IPS-18a (cell line): Measurements from ENCODE around the gene NOL4L.

Experiments used
- H3K27ac ChIP-seq: one replicate; pipeline ENCODE4 v1.5.1; 2013; ENCODE audit warnings: low read length
- H3K27me3 ChIP-seq: one replicate; pipeline ENCODE4 v1.6.1; 2013; ENCODE audit warnings: mild to moderate bottlenecking, low read length; ENCODE audit not compliant: control insufficient read depth, insufficient read depth
- H3K36me3 ChIP-seq: one replicate; pipeline ENCODE4 v1.6.1; 2013; ENCODE audit warnings: low read depth, low read length; ENCODE audit not compliant: control insufficient read depth
- H3K4me1 ChIP-seq: one replicate; pipeline ENCODE4 v1.6.1; 2013; ENCODE audit warnings: low read depth, low read length; ENCODE audit not compliant: control insufficient read depth
- H3K4me3 ChIP-seq: one replicate; pipeline ENCODE4 v1.5.1; 2013; ENCODE audit warnings: low read length
- H3K9ac ChIP-seq: one replicate; pipeline ENCODE4 v1.6.1; 2013; ENCODE audit warnings: mild to moderate bottlenecking, low read length, moderate library complexity
- H3K9me3 ChIP-seq: one replicate; pipeline ENCODE4 v1.6.1; 2013; ENCODE audit warnings: low read depth, low read length; ENCODE audit not compliant: control insufficient read depth

NOL4L gene

DNA sequence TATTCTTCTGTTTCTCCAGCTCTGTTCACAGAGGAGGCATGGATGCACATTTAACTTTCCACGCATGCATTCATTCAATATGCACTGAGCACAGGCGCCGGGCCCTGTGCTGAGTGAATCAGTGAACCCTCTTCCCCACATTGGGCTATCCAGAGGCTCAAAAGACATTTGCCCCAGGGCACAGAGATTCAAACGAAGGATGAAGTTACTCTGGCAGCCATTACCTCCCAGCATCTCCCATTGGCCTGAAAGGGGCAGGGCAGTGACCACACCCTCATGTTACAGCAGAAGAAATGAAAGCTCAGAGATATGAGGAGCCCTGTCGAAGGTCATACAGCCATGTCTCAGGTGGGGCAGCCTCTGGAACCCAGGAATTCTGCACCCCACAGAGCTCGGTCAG is 26.7 kb upstream of the NOL4L start:
- no peaks in the 10 kb centered on the region for H3K27me3 ChIP-seq
- no peak overlapping the region for H3K27ac ChIP-seq
- H3K4me1 ChIP-seq: no peaks in the 10 kb centered on the region
- H3K36me3 ChIP-seq: no peaks in the 10 kb centered on the region
- H3K4me3 ChIP-seq: no peak overlapping the region
- no peaks in the 10 kb centered on the region for H3K9me3 ChIP-seq
- no peak overlapping the region for H3K9ac ChIP-seq

- H3K9ac ChIP-seq: no peak overlapping the region
- H3K4me3 ChIP-seq: no peak overlapping the region
- no peaks in the 10 kb centered on the region for H3K36me3 ChIP-seq
- H3K27me3 ChIP-seq: peaks cover 4% of the 10 kb centered on the region
- H3K9me3 ChIP-seq: no peaks in the 10 kb centered on the region
- H3K4me1 ChIP-seq: no peaks in the 10 kb centered on the region
- H3K27ac ChIP-seq: no peak overlapping the region
These were observed 26.2 kb upstream of the NOL4L start for GRCh38 chr20:32611286-32611685.

- Histone ChIP-seq H3K9ac (no peak overlapping the region), H3K4me3 (no peak overlapping the region), H3K36me3 (no peaks in the 10 kb centered on the region), H3K27ac (no peak overlapping the region), H3K27me3 (peaks cover 8% of the 10 kb centered on the region), H3K4me1 (peaks cover 3% of the 10 kb centered on the region), H3K9me3 (no peaks in the 10 kb centered on the region)
These were observed 25.5 kb upstream of the NOL4L start for GRCh38 chr20:32610472-32611218.

- Histone ChIP-seq H3K9ac (no peak overlapping the region), H3K27me3 (peaks cover 13% of the 10 kb centered on the region), H3K36me3 (no peaks in the 10 kb centered on the region), H3K4me3 (no peak overlapping the region), H3K4me1 (peaks cover 9% of the 10 kb centered on the region), H3K9me3 (no peaks in the 10 kb centered on the region), H3K27ac (no peak overlapping the region)
These were observed 24.9 kb upstream of the NOL4L start for GRCh38 chr20:32609993-32610392.

DNA sequence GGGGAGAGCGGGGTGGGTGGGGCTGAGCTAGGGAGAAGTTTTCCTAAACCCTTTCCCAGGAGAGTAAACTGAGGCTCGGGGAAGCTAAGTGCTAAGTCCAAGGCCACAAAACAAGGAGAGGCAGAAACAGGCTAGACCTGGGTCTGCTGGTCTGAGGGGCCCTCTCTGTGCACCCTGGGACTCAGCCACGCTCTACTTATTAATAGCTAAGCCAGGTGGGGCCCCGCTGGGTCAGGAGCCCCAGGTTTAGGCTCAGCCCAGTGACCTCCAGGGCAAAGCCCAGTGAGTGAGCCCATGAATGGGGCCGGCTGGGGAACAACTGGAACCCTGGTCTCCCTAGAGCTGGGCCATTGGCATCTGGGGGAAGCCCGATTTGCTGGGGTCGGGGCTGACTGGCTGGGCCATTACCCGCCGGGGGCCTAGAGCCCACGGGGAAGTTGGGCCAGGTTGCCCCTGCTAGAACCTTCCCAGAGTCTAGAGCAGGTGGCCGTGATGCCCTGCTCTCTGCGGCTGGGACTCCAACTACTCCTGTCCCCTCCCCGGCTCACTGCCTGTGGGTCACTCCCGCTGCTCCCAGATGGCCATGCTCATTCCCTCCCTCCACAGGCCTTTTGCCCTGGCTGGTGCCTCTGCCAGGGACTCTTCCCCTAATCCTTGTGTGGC is 24.1 kb upstream of the NOL4L start:
- H3K9me3 ChIP-seq: no peaks in the 10 kb centered on the region
- no peak overlapping the region for H3K9ac ChIP-seq
- H3K4me3 ChIP-seq: no peak overlapping the region
- no peaks in the 10 kb centered on the region for H3K36me3 ChIP-seq
- H3K27me3 ChIP-seq: peaks cover 13% of the 10 kb centered on the region
- no peak overlapping the region for H3K27ac ChIP-seq
- peaks cover 9% of the 10 kb centered on the region for H3K4me1 ChIP-seq

GRCh38 chr20:32608664-32609015 is 23.5 kb upstream of the NOL4L start:
- H3K27me3 ChIP-seq: peaks cover 13% of the 10 kb centered on the region
- H3K9ac ChIP-seq: no peak overlapping the region
- no peak overlapping the region for H3K27ac ChIP-seq
- H3K9me3 ChIP-seq: no peaks in the 10 kb centered on the region
- no peaks in the 10 kb centered on the region for H3K36me3 ChIP-seq
- no peak overlapping the region for H3K4me3 ChIP-seq
- peaks cover 9% of the 10 kb centered on the region for H3K4me1 ChIP-seq

DNA sequence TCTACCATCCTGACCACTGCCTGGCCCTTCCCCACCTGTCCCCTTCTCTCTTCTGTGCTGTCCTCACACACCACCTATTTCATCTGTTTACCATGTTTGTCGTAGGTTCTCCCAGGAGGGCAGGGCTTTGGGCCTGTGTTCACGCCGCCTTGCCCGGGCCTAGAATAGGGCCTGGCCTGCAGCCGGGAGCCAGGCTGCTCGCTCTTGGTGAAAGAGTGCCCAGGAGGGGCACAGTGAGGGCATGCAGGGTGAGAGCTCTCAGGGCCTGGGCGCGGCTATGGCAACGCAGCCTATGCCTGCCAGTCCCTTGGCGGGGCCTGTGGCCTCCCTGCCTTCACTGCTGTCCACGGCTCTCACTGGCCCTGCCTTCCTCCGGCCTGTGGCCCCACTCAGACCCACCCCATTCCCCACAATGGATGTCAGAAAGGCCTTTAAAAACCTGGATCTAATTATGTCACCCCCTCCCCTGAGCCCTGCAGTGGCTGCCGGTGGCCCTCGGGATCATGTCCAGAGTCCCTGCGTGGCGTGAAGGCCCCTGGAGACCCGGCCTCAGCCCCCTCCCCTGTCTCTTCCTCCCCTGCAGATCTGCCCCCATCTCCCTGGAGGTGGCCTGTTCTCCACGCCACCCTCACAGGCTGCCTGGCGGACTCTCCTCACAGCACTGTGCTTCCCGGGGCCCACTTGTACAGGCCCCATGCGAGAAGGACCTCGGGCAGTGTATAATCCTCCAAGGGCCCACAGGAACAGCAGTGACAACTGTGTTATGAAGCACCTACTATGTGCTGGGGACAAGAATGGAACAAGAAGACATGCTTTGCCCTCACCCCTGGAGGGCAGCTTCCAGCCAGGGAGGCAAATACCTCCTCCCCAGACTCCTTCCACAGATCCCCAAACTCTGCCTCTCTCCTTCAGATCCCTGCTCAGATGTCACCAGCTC is 22.9 kb upstream of the NOL4L start:
- no peak overlapping the region for H3K4me3 ChIP-seq
- peaks cover 13% of the 10 kb centered on the region for H3K27me3 ChIP-seq
- no peak overlapping the region for H3K27ac ChIP-seq
- H3K36me3 ChIP-seq: no peaks in the 10 kb centered on the region
- H3K9ac ChIP-seq: no peak overlapping the region
- peaks cover 9% of the 10 kb centered on the region for H3K4me1 ChIP-seq
- no peaks in the 10 kb centered on the region for H3K9me3 ChIP-seq

- peaks cover 13% of the 10 kb centered on the region for H3K27me3 ChIP-seq
- no peak overlapping the region for H3K4me3 ChIP-seq
- H3K9me3 ChIP-seq: no peaks in the 10 kb centered on the region
- no peak overlapping the region for H3K27ac ChIP-seq
- no peaks in the 10 kb centered on the region for H3K36me3 ChIP-seq
- peaks cover 9% of the 10 kb centered on the region for H3K4me1 ChIP-seq
- no peak overlapping the region for H3K9ac ChIP-seq
These were observed 22.2 kb upstream of the NOL4L start for GRCh38 chr20:32607324-32607723.

DNA sequence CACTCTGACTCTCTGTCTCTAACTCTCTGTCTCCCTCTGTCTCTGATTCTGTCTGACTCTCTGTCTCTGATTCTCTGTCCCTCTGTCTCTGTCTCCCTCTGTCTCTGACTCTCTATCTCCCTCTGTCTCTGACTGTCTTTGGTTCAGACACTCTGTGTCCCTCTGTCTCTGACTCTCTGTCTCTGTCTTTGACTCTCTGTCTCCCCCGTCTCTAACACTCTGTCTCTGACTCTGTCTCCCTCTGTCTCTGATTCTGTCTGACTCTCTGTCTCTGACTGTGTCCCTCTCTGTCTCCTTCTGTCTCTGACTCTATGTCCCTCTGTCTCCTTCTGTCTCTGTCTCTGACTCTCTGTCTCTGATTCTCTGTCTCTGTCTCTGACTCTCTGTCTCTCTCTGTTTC is 21.7 kb upstream of the NOL4L start:
- Histone ChIP-seq H3K27me3 (peaks cover 13% of the 10 kb centered on the region), H3K36me3 (no peaks in the 10 kb centered on the region), H3K9me3 (no peaks in the 10 kb centered on the region), H3K4me3 (no peak overlapping the region), H3K27ac (no peak overlapping the region), H3K4me1 (peaks cover 9% of the 10 kb centered on the region), H3K9ac (no peak overlapping the region)

DNA sequence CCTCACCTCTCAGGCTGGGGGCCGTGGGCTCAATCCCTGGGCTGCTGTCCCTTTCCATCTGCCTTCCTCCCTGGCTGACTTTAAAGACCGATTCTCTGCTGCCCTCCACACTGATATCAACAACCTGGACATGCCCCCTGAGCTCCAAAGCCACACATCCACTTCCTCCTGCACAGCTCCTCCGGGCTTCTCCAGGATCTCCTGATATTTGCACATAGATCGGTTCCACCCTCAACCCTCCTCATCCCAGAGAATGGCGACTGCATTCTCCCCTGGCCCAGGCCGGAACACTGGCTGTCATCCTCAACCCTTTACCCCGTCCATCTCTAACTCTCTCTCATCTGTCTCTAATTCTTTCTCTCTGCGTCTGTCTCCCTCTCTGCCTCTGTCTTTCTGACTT is 21.0 kb upstream of the NOL4L start:
- Histone ChIP-seq H3K4me1 (peaks cover 9% of the 10 kb centered on the region), H3K9me3 (no peaks in the 10 kb centered on the region), H3K27ac (no peak overlapping the region), H3K9ac (no peak overlapping the region), H3K4me3 (no peak overlapping the region), H3K27me3 (peaks cover 13% of the 10 kb centered on the region), H3K36me3 (no peaks in the 10 kb centered on the region)

- Histone ChIP-seq H3K4me3 (no peak overlapping the region), H3K4me1 (peaks cover 9% of the 10 kb centered on the region), H3K27ac (no peak overlapping the region), H3K36me3 (no peaks in the 10 kb centered on the region), H3K9me3 (no peaks in the 10 kb centered on the region), H3K9ac (no peak overlapping the region), H3K27me3 (peaks cover 13% of the 10 kb centered on the region)
These were observed 20.1 kb upstream of the NOL4L start for GRCh38 chr20:32605167-32605656.
